DOHH2 (cell line): ENCODE data around the gene NFAT5.
"Not testable (repeated sequence)": the region's sequence is repeated elsewhere in the genome, so short reads cannot be mapped to it uniquely, and the experiment has no call there.

ENCODE experiments used
- H3F3A ChIP-seq: fragments of 200-600 bp; sonication (generic), shearing (Covaris generic); 2 replicates; pipeline ENCODE4 v1.6.0; 2016; ENCODE audit warnings: antibody characterized with exemption, mild to moderate bottlenecking; ENCODE audit not compliant: control insufficient read depth, insufficient read depth
- H3K27ac ChIP-seq: fragments of 200-600 bp; sonication (generic); 2 replicates; pipeline ENCODE4 v1.5.1; 2014; ENCODE audit warnings: low read depth, mild to moderate bottlenecking, low read length, moderate library complexity
- H3K27me3 ChIP-seq: fragments of 200-600 bp; sonication (generic); 2 replicates; pipeline ENCODE4 v1.6.1; 2014; ENCODE audit warnings: mild to moderate bottlenecking, low read length, mixed read lengths; ENCODE audit not compliant: control insufficient read depth
- H3K36me3 ChIP-seq: fragments of 200-600 bp; sonication (generic); 2 replicates; pipeline ENCODE4 v1.6.1; 2014; ENCODE audit warnings: mild to moderate bottlenecking, low read length, moderate library complexity, mixed read lengths; ENCODE audit not compliant: control insufficient read depth
- H3K4me1 ChIP-seq: fragments of 200-600 bp; sonication (generic); 2 replicates; pipeline ENCODE4 v1.6.1; 2014; ENCODE audit warnings: mild to moderate bottlenecking, low read length, mixed read lengths; ENCODE audit not compliant: control insufficient read depth
- H3K4me2 ChIP-seq: fragments of 200-600 bp; sonication (generic); 2 replicates; pipeline ENCODE4 v1.6.0; 2014; ENCODE audit warnings: mild to moderate bottlenecking, low read length, moderate library complexity
- H3K4me3 ChIP-seq: fragments of 200-600 bp; sonication (generic); 2 replicates; pipeline ENCODE4 v1.5.1; 2014; ENCODE audit warnings: mild to moderate bottlenecking, low read length, mixed read lengths
- H3K79me2 ChIP-seq: fragments of 200-600 bp; sonication (generic); 2 replicates; pipeline ENCODE4 v1.6.1; 2014; ENCODE audit warnings: mild to moderate bottlenecking, low read length, mixed read lengths; ENCODE audit not compliant: control insufficient read depth
- H3K9me2 ChIP-seq: fragments of 200-600 bp; sonication (generic); replicated peaks from 2 replicates; pipeline ENCODE4 v1.6.1; 2014; ENCODE audit warnings: mild to moderate bottlenecking, low read length, mixed read lengths; ENCODE audit not compliant: control insufficient read depth
- H3K9me3 ChIP-seq: fragments of 200-600 bp; sonication (generic); 2 replicates; pipeline ENCODE4 v1.6.1; 2014; ENCODE audit warnings: antibody characterized with exemption, low read length, mixed read lengths; ENCODE audit not compliant: control insufficient read depth, insufficient read depth
- H4K20me1 ChIP-seq: fragments of 200-600 bp; sonication (generic); 2 replicates; pipeline ENCODE4 v1.6.0; 2014; ENCODE audit warnings: low read depth, mild to moderate bottlenecking, antibody characterized with exemption, low read length, moderate library complexity; ENCODE audit not compliant: control insufficient read depth, insufficient read depth
- CTCF ChIP-seq: fragments of 200-600 bp; sonication (generic); IDR thresholded peaks from one replicate; pipeline ENCODE4 v1.5.1; 2014; ENCODE audit warnings: antibody characterized with exemption, mild to moderate bottlenecking, low read depth, low read length; ENCODE audit not compliant: poor library complexity, severe bottlenecking
- EZH2phosphoT487 ChIP-seq: fragments of 200-600 bp; sonication (generic); IDR thresholded peaks from 2 replicates; pipeline ENCODE4 v1.6.1; 2017; ENCODE audit warnings: borderline replicate concordance, mild to moderate bottlenecking, antibody characterized with exemption, low read length, moderate library complexity, mixed read lengths

NFAT5 gene

DNA sequence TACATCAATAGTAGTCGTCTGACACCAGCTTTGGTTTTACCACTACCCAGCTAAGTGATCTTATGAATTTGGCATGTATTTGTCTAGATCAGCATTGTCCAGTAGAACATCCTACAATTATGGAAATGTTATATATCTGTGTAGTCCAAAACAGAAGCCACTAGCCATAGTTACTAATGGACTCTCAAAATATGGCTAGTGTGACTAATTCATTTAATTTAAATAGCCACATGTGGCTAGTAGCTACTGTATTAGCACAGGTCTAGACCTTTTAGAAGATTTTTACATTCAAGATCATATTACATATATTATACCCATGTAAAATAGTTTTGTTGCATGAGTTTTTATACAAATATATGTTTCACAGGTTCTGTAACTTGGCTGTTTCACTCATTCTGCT lies 27.0 kb upstream of the NFAT5 start:
- H3K9me2 ChIP-seq, result no peaks in the 10 kb centered on the region
- no peaks in the 10 kb centered on the region for H4K20me1 ChIP-seq
- H3K27ac ChIP-seq, result no peak overlapping the region
- no peaks in the 10 kb centered on the region for H3K9me3 ChIP-seq
- H3K36me3 ChIP-seq, result no peaks in the 10 kb centered on the region
- H3K4me3 ChIP-seq, result no peak overlapping the region
- H3K4me2 ChIP-seq, result no peak overlapping the region
- peaks cover 39% of the 10 kb centered on the region for H3K4me1 ChIP-seq
- no peaks in the 10 kb centered on the region for H3F3A ChIP-seq
- no peaks in the 10 kb centered on the region for H3K27me3 ChIP-seq
- no peak for TF ChIP-seq CTCF
- H3K79me2 ChIP-seq, result no peaks in the 10 kb centered on the region

- Histone ChIP-seq H3K27ac (no peak overlapping the region), H3K9me2 (no peaks in the 10 kb centered on the region), H3K27me3 (no peaks in the 10 kb centered on the region), H3K4me1 (peaks cover 32% of the 10 kb centered on the region), H4K20me1 (no peaks in the 10 kb centered on the region), H3K9me3 (no peaks in the 10 kb centered on the region), H3F3A (peaks cover 3% of the 10 kb centered on the region; the same call in 1 of the 2 replicates), H3K4me2 (no peak overlapping the region), H3K79me2 (no peaks in the 10 kb centered on the region), H3K4me3 (no peak overlapping the region), H3K36me3 (no peaks in the 10 kb centered on the region)
- TF ChIP-seq CTCF (no peak), EZH2phosphoT487 (no peak)
These were observed 22.8 kb upstream of the NFAT5 start for GRCh38 chr16:69542974-69543373.

DNA sequence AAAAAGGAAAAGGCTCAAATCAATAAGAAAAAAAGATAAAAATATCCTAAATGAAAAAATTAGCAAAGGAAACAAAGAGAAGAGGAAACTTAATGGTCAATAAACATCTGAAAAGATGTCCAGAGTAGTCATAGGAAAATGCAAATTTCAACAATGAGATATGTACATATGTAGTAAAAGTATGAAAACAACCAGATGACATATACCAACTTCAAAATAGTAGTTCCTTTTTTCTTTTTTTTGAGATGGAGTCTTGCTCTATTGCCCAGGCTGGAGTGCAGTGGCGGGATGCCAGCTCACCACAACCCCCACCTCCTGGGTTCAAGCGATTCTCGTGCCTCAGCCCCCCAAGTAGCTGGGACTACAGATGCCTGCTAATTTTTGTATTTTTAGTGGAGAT lies 21.7 kb upstream of the NFAT5 start:
- Histone ChIP-seq H3K27ac (no peak overlapping the region), H3K4me1 (peaks cover 32% of the 10 kb centered on the region), H3K9me2 (no peaks in the 10 kb centered on the region), H3K27me3 (no peaks in the 10 kb centered on the region), H3K9me3 (no peaks in the 10 kb centered on the region), H3K4me2 (peak overlapping the region; percentile 48), H3K4me3 (0 out of 2 replicates have a peak overlapping the region, but pooled peaks have one; percentile 20), H4K20me1 (no peaks in the 10 kb centered on the region), H3F3A (peaks cover 4% of the 10 kb centered on the region; the same call in 1 of the 2 replicates), H3K36me3 (no peaks in the 10 kb centered on the region), H3K79me2 (no peaks in the 10 kb centered on the region)
- TF ChIP-seq CTCF (no peak), EZH2phosphoT487 (no peak)

DNA sequence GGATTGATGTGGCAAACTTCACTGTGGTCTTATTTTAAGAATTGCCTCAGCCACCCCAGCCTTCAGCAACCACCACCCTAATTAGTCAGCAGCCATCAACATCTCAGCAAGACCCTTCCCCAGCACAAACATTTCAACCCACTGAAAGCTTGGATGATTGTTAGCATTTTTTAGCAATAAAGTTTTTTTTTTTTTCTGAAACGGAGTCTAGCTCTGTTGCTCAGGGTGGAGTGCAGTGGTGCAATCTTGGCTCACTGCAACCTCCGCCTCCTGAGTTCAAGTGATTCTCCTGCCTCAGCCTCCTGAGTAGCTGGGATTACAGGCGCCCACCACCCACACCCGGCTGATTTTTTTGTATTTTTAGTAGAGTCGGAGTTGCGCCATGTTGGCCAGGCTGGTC lies 19.1 kb upstream of the NFAT5 start:
- H3K79me2 ChIP-seq, H3K9me3 ChIP-seq, H3K36me3 ChIP-seq, H3K4me3 ChIP-seq, H3K27ac ChIP-seq, H4K20me1 ChIP-seq, H3K27me3 ChIP-seq, H3K9me2 ChIP-seq, H3F3A ChIP-seq, H3K4me2 ChIP-seq: not testable (repeated sequence)
- peaks cover 16% of the 10 kb centered on the region for H3K4me1 ChIP-seq
